ENCODE results near the gene ROR2. TPM values are rescaled to one million over a fixed set of nuclear protein-coding genes. Genes with fewer than 3 reads are reported as not detected.

The ROR2 gene
- total RNA-seq, 1 donor from 2014 or later, result 7.4 TPM

DNA sequence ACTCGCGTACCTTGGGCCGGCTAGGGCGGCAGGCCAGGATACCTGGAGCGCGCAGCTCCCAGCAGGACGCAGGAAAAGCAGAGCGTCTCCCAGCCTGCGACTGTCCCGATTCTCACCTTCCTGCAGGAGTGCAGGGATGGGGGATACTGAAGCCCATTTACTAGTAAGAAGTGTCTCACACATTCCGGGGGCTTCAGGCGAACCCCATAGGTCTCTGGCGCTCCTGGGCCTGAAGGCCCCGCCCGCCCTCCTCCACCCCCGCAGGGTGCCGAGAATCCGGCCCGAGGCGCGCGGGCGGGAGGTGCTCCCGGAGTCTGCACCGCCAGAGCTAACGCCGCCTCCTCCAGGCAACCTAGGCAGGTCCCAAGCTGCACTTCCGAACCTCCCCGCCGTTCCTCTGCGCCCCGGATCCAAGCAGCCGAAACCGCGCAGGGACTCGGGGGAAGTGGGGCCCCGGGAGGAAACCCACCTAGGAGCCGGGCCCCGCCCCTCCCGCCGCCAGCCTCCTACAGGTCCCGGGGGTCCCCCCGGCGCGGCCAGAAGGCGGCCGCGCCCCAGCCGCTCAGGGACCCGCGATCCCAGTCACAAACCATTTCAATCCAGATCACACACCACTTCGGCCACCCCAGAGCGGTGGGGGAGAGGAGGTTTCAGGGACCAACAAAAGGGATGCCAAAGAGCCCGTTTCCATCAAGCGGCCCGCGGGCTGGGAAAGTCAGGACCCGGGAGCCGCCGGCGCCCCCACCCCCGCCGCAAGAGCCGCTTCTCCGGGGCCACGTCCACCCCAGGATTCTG lies 1.2 kb downstream of the ROR2 start:
- intact Hi-C loops (cut with micrococcal nuclease), result no loop called here

DNA sequence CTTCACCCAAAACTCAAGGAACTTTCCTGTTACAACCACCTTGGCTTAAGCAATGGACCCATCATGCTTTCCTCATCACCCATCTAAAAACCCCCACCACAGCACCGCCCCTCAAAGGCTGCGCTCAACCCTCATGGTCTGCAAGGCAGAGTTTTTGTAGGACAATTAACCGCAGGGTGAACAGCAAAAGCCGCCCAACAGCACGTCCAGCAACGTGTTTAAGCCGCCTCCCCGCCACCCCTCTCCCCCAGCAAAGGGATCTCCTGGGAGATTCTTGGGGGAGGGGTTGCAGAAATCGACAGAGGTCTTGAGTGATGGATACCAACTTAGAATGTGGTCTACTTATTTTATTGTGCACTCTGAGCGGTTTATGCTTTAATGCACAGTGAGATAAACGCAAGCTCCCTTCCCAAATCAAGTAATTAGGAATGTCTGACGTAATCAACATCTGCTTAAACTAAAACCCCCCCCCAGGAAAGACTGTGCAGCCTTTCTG lies 1.9 kb downstream of the ROR2 start:
- intact Hi-C loops (cut with micrococcal nuclease), result no loop called here

DNA sequence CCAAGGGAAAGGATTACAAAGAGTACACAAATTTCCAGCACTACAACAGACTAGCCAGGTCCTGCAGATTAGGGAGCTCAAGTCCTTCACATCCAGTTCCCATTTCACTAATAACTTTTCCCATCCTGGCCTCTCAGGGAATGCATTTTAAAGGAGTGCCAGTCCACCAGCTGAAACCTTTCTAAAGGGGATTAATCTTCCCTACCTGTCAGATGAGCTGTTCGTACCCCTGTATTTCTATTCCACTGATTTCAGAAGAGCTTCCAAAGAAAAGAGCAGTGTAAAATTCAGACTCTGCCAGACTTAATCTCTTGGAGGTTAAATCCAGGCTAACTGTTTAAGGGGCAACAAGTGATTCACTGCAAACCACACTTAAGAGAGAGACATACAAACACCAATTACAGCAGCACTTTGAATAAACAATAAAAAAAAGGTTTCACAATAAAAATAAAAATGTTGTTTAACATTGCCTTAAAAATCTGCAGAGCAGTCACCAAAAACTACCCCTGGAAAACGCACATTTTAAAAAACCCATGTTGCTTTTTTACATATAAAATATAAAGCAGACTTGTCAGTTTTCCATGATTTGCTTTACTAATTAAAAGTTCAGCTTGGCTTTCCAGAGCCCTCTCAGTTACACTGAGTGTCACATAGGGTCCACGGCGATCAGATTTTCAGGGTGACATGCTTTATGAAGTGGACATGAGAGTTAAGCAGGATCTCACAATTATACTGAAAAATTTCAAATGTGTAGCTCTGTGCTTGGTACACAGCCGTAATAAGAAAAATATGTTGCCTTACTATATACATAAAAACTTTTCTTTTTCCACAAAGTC lies 3.2 kb downstream of the ROR2 start:
- intact Hi-C loops (cut with micrococcal nuclease), result no loop called here

DNA sequence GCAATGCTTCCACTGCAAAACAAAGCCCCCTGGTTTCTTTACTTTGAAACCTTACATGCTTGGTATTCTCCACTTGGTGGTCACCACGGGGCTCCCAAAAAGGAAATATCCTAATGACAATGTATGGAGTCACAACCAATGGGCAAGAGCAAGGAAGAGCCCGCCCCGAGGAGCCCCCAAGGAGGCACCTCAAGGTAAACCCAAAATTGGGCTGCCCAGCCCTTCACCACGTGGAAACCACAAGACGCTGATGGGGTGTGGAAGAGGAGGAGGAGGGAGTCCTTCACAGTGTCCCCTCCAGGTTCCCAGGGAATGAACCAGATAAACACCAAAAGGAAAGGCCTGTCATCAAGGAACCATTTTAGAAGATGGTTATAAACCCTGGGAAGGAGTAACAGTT lies 3.8 kb downstream of the ROR2 start:
- intact Hi-C loops (cut with micrococcal nuclease), result no loop called here

DNA sequence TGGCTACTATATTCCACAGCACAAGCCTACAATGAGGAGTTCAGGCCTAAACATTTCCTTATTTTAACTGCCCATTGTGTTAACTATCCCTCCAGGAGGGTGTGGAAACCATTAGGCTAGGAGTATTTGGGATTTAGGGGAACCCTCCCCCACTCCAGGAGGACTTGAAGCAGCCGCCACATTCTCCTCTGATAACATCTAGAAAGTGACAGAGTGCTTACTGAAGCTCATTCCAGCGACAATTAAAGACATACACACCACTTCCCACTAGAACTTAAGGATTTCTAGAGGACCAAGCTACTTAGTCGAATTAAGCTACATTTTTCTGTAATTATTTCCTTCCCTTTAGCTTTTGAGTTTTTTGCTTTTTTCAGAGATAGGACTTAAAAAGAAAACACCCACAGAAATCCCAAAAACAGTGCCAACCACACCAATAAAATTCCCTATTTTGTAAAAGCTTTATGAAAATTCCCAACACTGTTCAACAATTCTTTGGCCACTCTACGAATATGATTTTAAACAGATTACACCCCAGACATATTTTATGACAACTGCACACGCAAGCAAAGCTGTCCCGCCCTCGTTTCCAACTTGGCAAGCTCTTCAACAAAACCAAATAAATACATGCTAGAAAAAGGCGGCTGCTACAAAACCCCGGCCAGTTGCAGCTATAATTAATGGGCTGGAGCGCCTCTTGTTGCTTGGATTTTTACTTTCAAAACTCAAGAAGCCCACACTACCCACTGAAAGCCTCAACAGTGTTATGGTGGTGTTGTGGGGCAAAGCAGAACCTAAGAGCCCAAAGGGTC lies 4.5 kb downstream of the ROR2 start:
- intact Hi-C loops (cut with micrococcal nuclease), result no loop called here

- intact Hi-C loops (cut with micrococcal nuclease), result no loop called here
Observed at GRCh38 chr9:91944711-91945110, 5.3 kb downstream of the ROR2 start.

DNA sequence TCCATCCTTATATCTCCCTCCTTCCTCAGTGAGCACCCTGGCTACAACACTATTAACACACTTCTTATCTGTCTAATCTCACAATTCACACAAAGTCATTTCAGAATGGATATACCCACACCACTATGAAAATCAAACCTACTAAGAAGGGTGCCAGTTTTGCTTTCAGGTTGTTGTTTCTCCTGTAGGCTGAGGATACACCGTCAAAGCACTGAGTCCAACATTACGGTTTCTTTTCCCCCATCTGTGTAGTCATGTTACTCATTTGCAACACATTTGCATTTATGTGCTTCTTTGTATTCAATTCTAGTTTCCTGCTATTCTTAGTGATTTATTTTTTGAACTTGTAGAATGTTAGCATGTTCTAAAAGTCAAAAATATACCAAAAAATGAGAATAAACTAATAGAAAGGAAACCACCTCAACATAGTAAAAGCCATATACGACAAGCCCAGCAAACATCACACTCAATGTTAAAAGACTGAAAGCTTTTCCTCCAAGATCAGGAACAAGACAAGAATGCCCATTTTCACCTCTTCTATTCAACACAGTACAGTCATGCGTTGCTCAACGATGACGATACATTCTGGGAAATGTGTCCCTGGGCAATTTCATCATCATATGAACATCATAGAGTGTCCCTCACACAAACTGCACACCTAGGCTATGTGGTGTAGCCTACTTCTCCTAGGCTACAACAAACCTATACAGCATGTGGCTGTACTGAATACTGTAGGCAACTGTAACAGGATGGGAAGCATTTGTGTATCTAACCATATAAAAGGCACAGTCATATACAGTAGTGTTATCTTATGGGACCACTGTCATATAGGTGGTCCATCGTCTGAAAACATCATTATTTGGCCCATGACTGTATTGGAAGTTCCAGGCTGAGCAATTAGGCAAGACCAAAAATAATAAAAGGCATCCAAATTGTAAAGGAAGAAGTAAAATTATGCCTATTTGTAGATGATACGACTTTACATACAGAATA lies 6.3 kb downstream of the ROR2 start:
- intact Hi-C loops (cut with micrococcal nuclease), result no loop called here

DNA sequence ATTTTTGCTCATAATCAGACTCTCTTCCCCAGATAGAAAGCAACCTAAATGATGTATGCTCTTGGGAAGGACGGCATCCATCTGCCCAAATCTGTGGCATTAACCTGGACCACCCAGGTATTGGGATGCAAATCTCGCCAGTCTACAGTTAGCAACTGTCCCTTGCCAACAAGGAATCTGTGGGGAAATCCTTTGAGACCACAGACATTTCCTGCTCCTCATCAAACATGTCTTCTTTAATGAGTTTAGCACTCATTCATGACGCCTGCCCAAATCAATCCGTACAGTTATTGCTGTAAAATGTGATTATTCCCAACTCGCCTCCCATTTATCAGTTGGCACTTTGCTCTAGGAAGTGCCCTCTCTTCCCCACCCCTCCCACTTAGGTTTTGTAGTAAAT lies 7.8 kb downstream of the ROR2 start:
- intact Hi-C loops (cut with micrococcal nuclease), result no loop called here

DNA sequence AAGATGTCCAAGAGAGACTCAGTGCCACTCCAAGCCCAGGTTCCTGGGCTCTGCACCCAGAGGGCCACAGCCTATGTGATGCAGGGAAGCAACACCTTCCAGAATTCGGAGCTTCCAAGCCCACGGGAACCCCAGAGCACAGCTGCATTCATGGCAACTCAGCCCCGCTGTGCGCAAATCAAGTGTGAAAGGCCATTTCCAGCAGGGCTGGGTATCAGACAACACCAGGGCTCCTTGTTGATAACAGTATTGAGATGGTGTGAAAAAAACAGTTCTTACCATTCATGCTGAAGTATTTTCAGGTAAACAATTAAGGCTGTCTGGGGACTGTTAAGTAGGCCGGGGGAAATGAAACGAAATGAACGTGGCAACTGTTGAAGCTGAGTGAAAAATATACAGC lies 10.1 kb downstream of the ROR2 start:
- intact Hi-C loops (cut with micrococcal nuclease), result no loop called here

- intact Hi-C loops (cut with micrococcal nuclease), result no loop called here
Observed at GRCh38 chr9:91937727-91938126, 12.3 kb downstream of the ROR2 start.

- intact Hi-C loops (cut with micrococcal nuclease), result no loop called here
Observed at GRCh38 chr9:91937056-91937455, 13.0 kb downstream of the ROR2 start.

DNA sequence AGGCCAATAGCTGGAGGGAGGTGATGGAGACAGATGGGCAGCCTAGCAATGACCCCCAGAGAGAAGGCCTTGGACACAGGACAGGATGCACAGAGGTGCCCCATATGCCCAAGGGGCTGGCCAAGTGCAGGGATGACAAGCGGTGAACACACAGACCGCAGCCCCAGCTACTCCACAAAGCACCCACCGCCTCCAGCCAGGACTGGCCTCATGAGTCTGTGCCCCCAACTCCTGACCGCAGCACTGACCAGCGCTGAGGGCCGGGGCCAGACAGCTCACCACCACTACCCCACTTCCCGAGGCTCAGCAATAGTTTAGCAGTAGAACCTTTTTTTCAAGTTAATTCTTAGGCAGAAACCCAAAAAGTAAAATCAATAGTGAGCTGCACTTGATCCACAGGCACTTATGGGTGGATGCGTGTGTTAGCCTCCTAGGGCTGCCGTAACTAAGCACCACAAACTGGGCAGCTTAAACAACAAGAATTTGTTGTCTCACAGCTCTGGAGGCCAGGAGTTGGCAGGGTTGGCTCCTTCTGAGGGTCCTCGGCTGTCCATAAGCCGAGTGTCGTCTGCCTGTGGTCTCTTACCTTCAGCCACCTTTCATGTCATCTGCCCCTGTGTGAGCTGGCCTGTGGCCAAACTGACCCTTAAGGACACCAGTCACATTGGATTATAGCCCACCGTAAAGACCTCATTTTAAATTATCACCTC lies 14.1 kb downstream of the ROR2 start:
- intact Hi-C loops (cut with micrococcal nuclease), result no loop called here

DNA sequence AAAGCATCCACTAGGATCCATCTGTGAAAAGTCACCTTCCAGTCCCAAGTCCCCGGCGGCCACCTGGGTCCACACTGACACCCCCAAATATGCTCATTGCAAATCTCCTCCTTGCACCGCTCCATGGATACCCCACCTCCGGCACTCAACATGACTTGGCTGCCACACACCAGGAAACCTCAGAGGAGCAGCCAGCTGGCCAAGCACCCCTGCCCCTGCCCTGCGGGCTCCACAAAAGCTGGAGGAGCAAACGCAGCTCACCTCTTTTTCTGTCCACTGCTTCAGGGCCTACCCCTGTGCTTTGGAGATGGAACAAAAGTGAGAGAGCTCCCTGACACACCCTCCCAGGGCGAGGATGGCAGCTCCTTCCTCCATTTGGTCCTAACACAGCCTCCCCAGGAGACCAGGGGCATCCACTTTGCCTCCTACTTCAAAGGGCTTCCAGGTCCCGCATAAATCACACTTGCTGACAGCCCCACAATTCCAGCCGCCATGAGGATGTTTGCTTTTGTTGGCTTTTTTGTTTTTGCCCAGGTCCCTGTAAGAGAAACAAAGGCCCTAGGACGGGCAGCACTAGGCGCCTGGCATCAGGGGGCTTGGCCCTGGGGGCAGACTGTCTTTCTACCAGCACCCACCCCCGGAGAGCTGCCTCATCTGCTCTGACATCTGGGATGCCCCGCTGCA lies 14.8 kb downstream of the ROR2 start:
- intact Hi-C loops (cut with micrococcal nuclease), result no loop called here

- intact Hi-C loops (cut with micrococcal nuclease), result no loop called here
Observed at GRCh38 chr9:91934654-91935053, 15.4 kb downstream of the ROR2 start.

GRCh38 chr9:91933556-91934352 lies 16.3 kb downstream of the ROR2 start:
- intact Hi-C loops (cut with micrococcal nuclease), result no loop called here

DNA sequence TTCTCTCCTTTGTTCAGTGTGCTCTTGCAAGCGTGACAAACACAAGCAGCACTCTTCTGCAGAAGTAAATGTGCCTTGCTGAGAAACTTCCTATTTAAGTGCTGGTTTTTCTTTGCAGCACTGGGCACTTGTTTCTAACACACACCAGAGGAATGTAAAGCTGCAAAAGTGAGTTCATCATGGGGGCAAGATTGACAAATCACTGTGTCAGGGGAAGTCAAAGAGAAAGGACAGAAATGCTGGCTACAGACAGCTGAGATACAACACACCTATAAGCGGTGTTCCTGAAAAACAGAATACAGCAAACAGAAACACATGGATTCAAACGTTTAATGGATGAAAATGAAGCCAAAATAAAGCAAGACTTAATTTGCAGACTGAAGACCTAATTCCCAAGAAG lies 19.6 kb downstream of the ROR2 start:
- intact Hi-C loops (cut with micrococcal nuclease), result no loop called here

GRCh38 chr9:91929331-91929730 lies 20.7 kb downstream of the ROR2 start:
- intact Hi-C loops (cut with micrococcal nuclease), result no loop called here

- intact Hi-C loops (cut with micrococcal nuclease), result no loop called here
Observed at GRCh38 chr9:91927922-91928510, 22.0 kb downstream of the ROR2 start.

Data from T-helper 1 cell treated with Interleukin-12 subunit alpha and Interleukin-12 subunit beta and Interleukin-4 antibody, amounts not matched to agents 30 ng/mL and 1 ng/mL, for 36 hours (primary cell).